Glutamatergic neuron (in vitro differentiated cells): Measurements from ENCODE around the gene CDH4. TPM values are rescaled to one million over a fixed set of nuclear protein-coding genes. Genes with fewer than 3 reads are reported as not detected.

Experiments
- DNase-seq: peaks from one replicate; pipeline ENCODE4 v3.0.0; 2022
- H3K27ac Mint-ChIP-seq: one replicate; pipeline ENCODE4 v1.8.0; 2020; ENCODE audit warnings: mild to moderate bottlenecking, mixed read lengths, inconsistent platforms; ENCODE audit not compliant: unreplicated experiment
- H3K27me3 Mint-ChIP-seq: one replicate; pipeline ENCODE4 v1.8.0; 2020; ENCODE audit warnings: mild to moderate bottlenecking, moderate library complexity, mixed read lengths, inconsistent platforms; ENCODE audit not compliant: unreplicated experiment
- H3K36me3 Mint-ChIP-seq: one replicate; pipeline ENCODE4 v1.8.0; 2020; ENCODE audit warnings: mild to moderate bottlenecking, mixed read lengths, inconsistent platforms; ENCODE audit not compliant: unreplicated experiment
- H3K4me1 Mint-ChIP-seq: one replicate; pipeline ENCODE4 v1.8.0; 2020; ENCODE audit warnings: mild to moderate bottlenecking, low read depth, mixed read lengths, inconsistent platforms; ENCODE audit not compliant: unreplicated experiment
- H3K4me3 Mint-ChIP-seq: one replicate; pipeline ENCODE4 v1.8.0; 2020; ENCODE audit warnings: mild to moderate bottlenecking, mixed read lengths, inconsistent platforms; ENCODE audit not compliant: unreplicated experiment
- H3K9me3 Mint-ChIP-seq: one replicate; pipeline ENCODE4 v1.8.0; 2020; ENCODE audit warnings: mild to moderate bottlenecking, moderate library complexity, mixed read lengths, inconsistent platforms; ENCODE audit not compliant: unreplicated experiment
- total RNA-seq: library from RNA; stranded (reverse); fragmentation: NEBNext Ultra II Directional; extraction: Animal tissue kit (Norgen Biotek cat#: 25700); gene quantifications from one replicate; pipeline ENCODE4 v1.2.1, GENCODE V29; 2021; ENCODE audit not compliant: unreplicated experiment
- TF ChIP-seq, protein P1 (sequence below): fragments of 200-600 bp; sonication (generic); IDR thresholded peaks from one replicate; pipeline ENCODE4 v1.5.0; 2021; ENCODE audit not compliant: partially characterized antibody, unreplicated experiment

The CDH4 gene
- total RNA-seq, 1 donor from 2014 or later = 1.2 TPM

DNA sequence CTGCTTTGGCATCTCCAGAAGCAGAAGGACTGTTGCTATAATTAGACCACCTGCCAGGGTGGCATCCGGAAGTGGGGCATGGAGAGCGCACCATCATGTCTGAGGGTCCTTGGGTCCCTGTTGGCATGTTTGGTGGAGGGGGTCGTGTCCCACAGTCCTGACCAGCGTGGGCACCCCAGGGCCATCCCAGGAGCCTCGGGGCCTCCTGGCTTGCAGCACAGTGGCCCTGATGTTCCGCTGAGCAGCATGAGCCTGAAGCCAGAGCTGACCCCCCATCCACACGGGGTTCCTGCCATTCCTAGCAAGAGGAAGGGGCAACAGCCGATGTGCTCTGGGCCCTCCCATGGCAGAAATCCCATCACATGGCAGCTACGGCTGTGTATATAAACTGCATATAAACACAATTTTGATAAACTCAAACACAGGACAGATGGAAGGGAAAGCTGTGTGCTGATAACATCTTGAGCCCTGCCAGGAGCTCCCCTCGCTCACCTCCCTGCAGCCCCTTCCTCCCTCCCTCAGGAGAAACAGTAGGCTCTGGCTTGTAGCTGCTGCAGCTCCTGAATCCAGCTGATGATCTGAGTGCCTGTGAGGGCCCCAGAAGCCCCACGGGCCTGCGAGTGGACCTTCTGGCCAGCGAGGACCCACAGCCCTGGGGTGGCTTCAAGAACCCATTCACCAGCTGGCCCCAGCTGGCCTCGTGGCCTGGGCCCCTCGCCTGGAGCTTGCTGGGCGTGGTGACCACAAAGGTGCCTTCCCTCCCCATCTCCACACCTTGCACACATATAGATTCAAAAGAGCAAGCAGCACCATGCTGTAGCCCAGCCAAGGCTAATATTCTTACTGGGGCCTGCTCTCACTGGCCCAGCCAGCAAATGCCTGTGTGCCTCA is 321.6 kb downstream of the CDH4 start:
- Mint-ChIP-seq H3K36me3 (no peaks in the 10 kb centered on the region), H3K9me3 (peaks cover 7% of the 10 kb centered on the region), H3K27me3 (peaks cover 5% of the 10 kb centered on the region), H3K27ac (no peak overlapping the region), H3K4me1 (peaks cover 4% of the 10 kb centered on the region), H3K4me3 (no peak overlapping the region)
- TF ChIP-seq, protein P1, sequence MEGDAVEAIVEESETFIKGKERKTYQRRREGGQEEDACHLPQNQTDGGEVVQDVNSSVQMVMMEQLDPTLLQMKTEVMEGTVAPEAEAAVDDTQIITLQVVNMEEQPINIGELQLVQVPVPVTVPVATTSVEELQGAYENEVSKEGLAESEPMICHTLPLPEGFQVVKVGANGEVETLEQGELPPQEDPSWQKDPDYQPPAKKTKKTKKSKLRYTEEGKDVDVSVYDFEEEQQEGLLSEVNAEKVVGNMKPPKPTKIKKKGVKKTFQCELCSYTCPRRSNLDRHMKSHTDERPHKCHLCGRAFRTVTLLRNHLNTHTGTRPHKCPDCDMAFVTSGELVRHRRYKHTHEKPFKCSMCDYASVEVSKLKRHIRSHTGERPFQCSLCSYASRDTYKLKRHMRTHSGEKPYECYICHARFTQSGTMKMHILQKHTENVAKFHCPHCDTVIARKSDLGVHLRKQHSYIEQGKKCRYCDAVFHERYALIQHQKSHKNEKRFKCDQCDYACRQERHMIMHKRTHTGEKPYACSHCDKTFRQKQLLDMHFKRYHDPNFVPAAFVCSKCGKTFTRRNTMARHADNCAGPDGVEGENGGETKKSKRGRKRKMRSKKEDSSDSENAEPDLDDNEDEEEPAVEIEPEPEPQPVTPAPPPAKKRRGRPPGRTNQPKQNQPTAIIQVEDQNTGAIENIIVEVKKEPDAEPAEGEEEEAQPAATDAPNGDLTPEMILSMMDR = no peak
- no peak for DNase-seq

DNA sequence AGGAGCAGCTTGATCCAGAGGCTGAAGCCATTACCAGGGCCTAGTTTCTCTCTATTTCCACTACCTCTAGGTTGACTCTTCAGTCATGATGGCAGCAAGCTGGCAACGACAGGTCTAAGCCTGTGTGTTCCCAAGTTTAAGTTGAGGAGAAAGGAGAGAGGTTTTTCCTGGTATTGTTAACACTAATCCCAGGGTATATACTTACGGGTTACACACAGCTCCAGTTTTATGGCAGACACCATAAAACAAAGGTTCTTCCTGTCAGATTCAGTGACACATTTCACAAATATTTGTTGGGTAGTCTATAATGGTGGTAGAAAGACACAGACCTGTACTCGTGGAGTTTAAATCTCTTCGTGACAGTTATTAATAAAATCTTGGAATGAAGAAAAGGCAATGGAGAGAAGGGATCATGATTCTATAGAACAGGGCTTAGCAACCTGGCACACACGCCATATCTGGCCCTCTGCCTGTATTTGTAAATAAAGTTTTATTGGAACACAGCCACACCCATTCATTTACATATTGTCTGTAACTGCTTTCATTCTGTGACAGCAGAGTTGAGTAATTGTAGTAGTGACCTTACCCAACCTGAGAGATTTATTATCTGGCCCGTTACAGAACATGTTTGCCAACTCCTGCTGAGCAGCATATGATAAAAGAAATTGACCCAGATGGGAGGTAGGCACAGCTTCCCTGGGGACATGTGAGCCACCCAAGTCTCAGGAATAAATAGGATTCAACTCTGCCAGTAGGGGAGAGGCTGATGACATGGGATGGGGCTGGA is 323.3 kb downstream of the CDH4 start:
- Mint-ChIP-seq H3K4me1 (no peaks in the 10 kb centered on the region), H3K27me3 (peaks cover 3% of the 10 kb centered on the region), H3K36me3 (no peaks in the 10 kb centered on the region), H3K4me3 (no peak overlapping the region), H3K27ac (no peak overlapping the region), H3K9me3 (peaks cover 5% of the 10 kb centered on the region)
- DNase-seq = no peak
- TF ChIP-seq, protein P1 = no peak

DNA sequence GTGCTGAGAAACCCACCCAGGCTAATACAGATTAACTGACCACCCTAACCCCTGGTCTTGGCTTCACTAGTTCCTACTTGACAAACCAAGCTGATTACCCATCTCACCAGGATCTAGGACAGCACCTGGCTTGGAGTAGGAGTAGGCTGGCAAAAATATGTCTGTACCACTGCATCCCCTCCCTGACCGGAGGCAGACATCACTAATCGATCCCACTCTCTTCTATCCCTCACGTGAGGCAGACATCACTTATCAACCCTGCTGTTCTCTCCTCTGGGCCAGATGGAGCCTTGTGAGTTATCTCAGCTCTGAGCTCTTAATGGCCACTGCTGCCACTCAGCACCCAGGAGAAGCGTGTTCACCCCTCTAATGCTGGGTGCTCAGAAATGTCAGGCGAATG is 324.3 kb downstream of the CDH4 start:
- no peak overlapping the region for H3K4me3 Mint-ChIP-seq
- DNase-seq = no peak
- TF ChIP-seq, protein P1 = no peak
- H3K36me3 Mint-ChIP-seq = no peaks in the 10 kb centered on the region
- H3K9me3 Mint-ChIP-seq = peaks cover 5% of the 10 kb centered on the region
- no peak overlapping the region for H3K27ac Mint-ChIP-seq
- H3K4me1 Mint-ChIP-seq = no peaks in the 10 kb centered on the region
- H3K27me3 Mint-ChIP-seq = peaks cover 3% of the 10 kb centered on the region

DNA sequence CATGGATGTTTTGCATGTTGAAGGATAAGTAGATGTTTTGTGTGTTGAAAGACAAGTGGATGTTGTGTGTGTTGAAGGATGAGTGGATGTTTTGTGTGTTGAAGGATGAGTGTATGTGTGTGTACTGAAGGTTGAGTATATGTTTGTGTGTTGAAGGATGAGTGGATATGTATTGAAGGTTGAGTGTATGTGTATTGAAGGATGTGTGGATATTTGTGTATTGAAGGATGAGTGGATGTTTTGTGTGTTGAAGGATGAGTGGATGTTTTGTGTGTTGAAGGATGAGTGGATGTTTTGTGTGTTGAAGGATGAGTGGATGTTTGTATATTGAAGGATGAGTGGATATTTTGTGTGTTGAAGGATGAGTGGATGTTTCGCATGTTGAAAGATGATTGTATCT is 325.0 kb downstream of the CDH4 start:
- H3K4me1 Mint-ChIP-seq = no peaks in the 10 kb centered on the region
- H3K4me3 Mint-ChIP-seq = no peak overlapping the region
- peaks cover 5% of the 10 kb centered on the region for H3K9me3 Mint-ChIP-seq
- no peak for DNase-seq
- H3K27ac Mint-ChIP-seq = no peak overlapping the region
- no peaks in the 10 kb centered on the region for H3K36me3 Mint-ChIP-seq
- H3K27me3 Mint-ChIP-seq = peaks cover 3% of the 10 kb centered on the region
- TF ChIP-seq, protein P1 = no peak
